ENCODE data around the gene ST6GALNAC6. TPM values are rescaled to one million over a fixed set of nuclear protein-coding genes. Genes with fewer than 3 reads are reported as not detected.

ST6GALNAC6 gene
- total and polyA plus RNA-seq, 7 donors: 35.6 to 125 (median 109) TPM

DNA sequence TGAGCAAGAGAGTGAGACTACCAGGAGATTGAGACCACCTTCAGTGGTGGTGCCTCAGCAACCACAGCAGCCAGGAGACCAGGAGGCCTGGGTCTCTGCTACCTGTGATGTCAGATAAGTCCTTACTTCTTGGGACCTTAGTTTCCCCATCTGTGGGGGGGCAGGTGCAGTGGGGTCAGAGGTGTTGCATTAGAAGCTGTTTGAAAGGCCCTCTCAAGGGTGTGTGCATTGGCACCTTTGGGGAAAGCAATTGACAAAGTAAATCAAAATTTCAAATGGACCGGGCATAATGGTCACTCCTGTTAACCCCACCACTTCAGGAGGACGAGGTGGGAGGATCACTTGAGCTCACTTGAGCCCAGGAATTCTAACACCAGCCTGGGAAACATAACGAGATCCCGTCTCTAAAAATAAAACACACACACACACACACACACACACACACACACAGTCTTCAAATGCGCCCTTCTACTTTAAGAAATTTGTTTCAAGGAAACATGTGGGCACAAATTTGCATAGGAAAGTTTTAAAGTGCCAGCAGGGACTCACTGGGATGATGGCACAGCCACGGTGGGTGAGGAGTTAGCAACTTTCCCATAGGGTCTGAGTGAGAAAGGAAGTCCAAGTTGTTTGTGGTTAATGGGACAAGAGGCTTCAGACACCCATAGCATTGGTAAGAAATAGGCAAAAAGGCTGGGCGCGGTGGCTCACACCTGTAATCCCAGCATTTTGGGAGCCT lies 20.6 kb downstream of the ST6GALNAC6 start:
- intact Hi-C loops (cut with DNase I): loop anchor here (1.0 to 5.0 kb wide), 2 partner anchors 18 to 38 kb away; partner anchors contain the start of gene ST6GALNAC4
- no peak for DNase-seq
- Histone ChIP-seq H3K27me3 (no peaks in the 10 kb centered on the region), H3K36me3 (no peaks in the 10 kb centered on the region), H3K27ac (peak overlapping the region in 2 of 4 donors; percentile 82 to 87), H3K4me3 (no peak overlapping the region), H3K9me3 (no peaks in the 10 kb centered on the region), H3K4me1 (peaks cover 0 to 47% (median 44%) of the 10 kb centered on the region in 4 donors)
- WGBS, 2 donors: 49 to 62% methylated on average over 8 of the region's 8 CpGs
- TF ChIP-seq EP300 (IDR thresholded peaks at IDR 0.05): no peak
- TF ChIP-seq, protein P1, sequence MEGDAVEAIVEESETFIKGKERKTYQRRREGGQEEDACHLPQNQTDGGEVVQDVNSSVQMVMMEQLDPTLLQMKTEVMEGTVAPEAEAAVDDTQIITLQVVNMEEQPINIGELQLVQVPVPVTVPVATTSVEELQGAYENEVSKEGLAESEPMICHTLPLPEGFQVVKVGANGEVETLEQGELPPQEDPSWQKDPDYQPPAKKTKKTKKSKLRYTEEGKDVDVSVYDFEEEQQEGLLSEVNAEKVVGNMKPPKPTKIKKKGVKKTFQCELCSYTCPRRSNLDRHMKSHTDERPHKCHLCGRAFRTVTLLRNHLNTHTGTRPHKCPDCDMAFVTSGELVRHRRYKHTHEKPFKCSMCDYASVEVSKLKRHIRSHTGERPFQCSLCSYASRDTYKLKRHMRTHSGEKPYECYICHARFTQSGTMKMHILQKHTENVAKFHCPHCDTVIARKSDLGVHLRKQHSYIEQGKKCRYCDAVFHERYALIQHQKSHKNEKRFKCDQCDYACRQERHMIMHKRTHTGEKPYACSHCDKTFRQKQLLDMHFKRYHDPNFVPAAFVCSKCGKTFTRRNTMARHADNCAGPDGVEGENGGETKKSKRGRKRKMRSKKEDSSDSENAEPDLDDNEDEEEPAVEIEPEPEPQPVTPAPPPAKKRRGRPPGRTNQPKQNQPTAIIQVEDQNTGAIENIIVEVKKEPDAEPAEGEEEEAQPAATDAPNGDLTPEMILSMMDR (IDR thresholded peaks at IDR 0.05): no peak
- no peak for TF ChIP-seq POLR2A (IDR thresholded peaks at IDR 0.05)

DNA sequence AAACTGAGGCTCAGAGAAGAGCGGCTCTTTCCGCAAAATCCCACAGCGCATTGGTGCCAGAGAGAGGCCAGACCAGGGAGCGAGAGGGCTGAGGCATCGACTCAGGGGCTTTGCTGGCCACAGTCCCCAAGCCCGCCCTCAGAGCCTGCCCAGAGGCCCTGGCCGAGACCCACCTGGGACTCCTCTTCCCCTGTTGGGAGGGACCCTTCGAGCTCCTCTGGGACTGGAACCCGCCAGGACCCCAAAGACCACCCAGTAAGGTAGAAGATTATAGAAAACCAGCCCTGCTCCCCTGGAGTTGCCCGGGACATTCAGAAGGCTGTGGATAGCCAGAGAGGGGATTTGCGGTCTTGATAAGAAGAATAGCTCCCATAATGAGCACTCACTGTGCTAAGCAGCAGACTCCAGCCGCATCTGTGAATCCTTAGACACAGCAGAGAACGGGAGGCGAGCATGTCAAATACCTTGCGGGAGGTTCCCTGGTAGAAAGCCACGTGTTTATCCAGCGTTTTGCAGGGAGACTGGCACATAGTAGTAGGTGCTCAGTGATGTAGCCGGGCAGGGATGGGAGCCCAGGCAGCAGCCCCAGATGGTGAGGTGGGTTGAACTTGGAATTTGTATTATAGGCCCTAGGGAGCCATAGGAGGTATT lies 21.3 kb downstream of the ST6GALNAC6 start:
- TF ChIP-seq, protein P1 (IDR thresholded peaks at IDR 0.05): no peak
- TF ChIP-seq POLR2A (IDR thresholded peaks at IDR 0.05) (no peak), EP300 (IDR thresholded peaks at IDR 0.05) (no peak), POLR2AphosphoS5 (IDR thresholded peaks at IDR 0.05) (no peak)
- H3K4me1 ChIP-seq: peaks cover 0 to 54% (median 50%) of the 10 kb centered on the region in 4 donors
- intact Hi-C loops (cut with DNase I): loop anchor here (1.0 to 5.0 kb wide), 2 partner anchors 19 to 39 kb away; partner anchors contain the start of gene ST6GALNAC4
- H3K27me3 ChIP-seq: no peaks in the 10 kb centered on the region
- peak overlapping the region; percentile 82 to 87 (median 84) for H3K27ac ChIP-seq
- H3K9me3 ChIP-seq: no peaks in the 10 kb centered on the region
- WGBS, 2 donors: 42 to 67% methylated on average over 18 of the region's 18 CpGs
- peak; percentile 64 for DNase-seq
- H3K4me3 ChIP-seq: peak overlapping the region; percentile 45 to 74 (median 62)
- no peaks in the 10 kb centered on the region for H3K36me3 ChIP-seq

DNA sequence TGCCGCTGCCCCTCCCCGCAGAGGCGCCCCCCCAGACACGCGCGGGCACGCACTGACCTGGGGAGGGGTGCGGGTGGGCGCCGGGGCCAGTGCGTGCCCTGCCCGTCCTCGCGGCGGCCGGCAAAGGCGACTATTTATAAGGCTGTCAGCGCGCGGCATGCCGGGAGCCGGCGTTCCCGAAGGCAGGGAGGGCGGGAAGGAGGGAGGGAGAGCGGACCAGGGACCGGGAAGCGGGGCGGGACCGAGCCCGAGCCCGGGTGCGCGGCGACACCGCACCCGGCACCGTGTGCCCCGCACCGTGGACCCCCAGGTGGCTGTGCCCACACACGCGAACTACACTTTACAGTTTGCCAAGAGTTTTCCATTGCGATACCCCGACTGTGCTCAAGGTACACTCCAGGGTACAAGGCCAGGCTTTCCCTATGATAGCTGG lies 21.8 kb downstream of the ST6GALNAC6 start, which contains the start of gene AK1:
TSS of gene AK1 (minus strand) at position 110 of the 433 bp plus-strand sequence. CDS start 3,058 bp downstream, outside the sequence.
- Histone ChIP-seq H3K27me3 (no peaks in the 10 kb centered on the region), H3K27ac (peak within 1 kb of the TSS; percentile 82 to 87 (median 84)), H3K4me1 (peaks cover 0 to 56% (median 52%) of the 10 kb centered on the region in 4 donors), H3K4me3 (peak within 1 kb of the TSS; percentile 45 to 74 (median 62)), H3K36me3 (peaks cover 0 to 5% (median 2%) of the 10 kb centered on the region in 4 donors), H3K9me3 (no peaks in the 10 kb centered on the region)
- peak; percentile 91 for DNase-seq
- WGBS, 2 donors: 2 to 5% methylated on average over 44 of the region's 44 CpGs
- intact Hi-C loops (cut with DNase I): loop anchor here (5.0 kb wide), 1 partner anchor 40 kb away; the partner anchor contains the start of gene ST6GALNAC4
- peak in 1 of 2 donors; percentile 53 for TF ChIP-seq POLR2A (IDR thresholded peaks at IDR 0.05)
- TF ChIP-seq POLR2AphosphoS5 (IDR thresholded peaks at IDR 0.05): peak; percentile 67 to 91 (median 78)
- TF ChIP-seq EP300 (IDR thresholded peaks at IDR 0.05): no peak

DNA sequence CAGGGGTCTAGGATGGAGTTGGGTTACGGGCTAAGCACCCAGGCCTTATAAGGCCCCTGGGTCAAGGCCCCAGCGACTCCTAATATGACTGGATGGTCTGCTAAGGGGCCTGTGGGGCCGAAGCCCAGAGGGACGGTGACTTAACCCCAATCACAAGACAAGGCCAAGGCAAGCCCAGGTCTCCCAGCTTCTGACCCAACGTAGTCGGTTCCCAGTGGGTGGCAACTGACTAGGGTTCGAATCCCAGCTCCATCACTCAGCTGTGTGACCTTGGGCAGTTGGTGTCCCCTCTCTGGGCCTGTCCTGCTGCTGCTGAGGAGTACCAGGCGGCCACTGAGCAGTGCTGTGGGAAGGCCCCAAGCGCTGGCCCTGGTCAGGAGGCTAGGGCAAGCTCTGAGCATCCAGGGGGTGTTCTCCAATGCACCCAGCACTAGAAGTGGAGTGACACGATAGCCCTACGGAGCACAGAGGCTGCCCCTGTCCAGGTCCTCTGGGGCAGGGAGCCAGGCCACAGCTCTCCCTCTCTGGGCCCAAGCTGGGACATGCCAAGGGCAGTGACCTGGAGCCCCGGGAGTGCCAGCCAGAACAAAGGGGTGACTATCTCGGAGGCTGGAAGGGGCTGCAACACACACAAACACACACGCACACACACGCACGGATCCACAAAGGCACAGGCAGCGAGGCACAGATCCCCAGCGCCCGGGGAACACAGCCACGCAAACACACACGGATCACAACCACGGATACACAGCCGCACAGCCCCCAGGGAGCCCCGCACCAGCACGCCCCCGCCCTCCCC lies 22.4 kb downstream of the ST6GALNAC6 start:
- H3K9me3 ChIP-seq: no peaks in the 10 kb centered on the region
- DNase-seq: peak; percentile 78
- peak overlapping the region; percentile 45 to 74 (median 62) for H3K4me3 ChIP-seq
- H3K36me3 ChIP-seq: peaks cover 0 to 11% (median 5%) of the 10 kb centered on the region in 4 donors
- intact Hi-C loops (cut with DNase I): loop anchor here (5.0 kb wide), 1 partner anchor 40 kb away; the partner anchor contains the start of gene ST6GALNAC4
- H3K4me1 ChIP-seq: peaks cover 0 to 56% (median 52%) of the 10 kb centered on the region in 4 donors
- WGBS, 2 donors: 36 to 42% methylated on average over 26 of the region's 26 CpGs
- no peaks in the 10 kb centered on the region for H3K27me3 ChIP-seq
- H3K27ac ChIP-seq: peak overlapping the region; percentile 82 to 87 (median 84)
- TF ChIP-seq, protein P1 (IDR thresholded peaks at IDR 0.05): no peak
- no peak for TF ChIP-seq POLR2A (IDR thresholded peaks at IDR 0.05)
- no peak for TF ChIP-seq EP300 (IDR thresholded peaks at IDR 0.05)
- no peak for TF ChIP-seq POLR2AphosphoS5 (IDR thresholded peaks at IDR 0.05)

Measured in sigmoid colon (tissue), 7 donors.